NCI-H2227 treated with DMSO at 0.1 percent for 48 hours (cell line): ENCODE measurements around the gene LYZ.
"Not testable (repeated sequence)": the region's sequence is repeated elsewhere in the genome, so short reads cannot be mapped to it uniquely, and the experiment has no call there.

Source experiments
- DNase-seq: peaks from one replicate; lab custom pipeline; 2025; lab: John Stamatoyannopoulos, UW

LYZ gene

DNA sequence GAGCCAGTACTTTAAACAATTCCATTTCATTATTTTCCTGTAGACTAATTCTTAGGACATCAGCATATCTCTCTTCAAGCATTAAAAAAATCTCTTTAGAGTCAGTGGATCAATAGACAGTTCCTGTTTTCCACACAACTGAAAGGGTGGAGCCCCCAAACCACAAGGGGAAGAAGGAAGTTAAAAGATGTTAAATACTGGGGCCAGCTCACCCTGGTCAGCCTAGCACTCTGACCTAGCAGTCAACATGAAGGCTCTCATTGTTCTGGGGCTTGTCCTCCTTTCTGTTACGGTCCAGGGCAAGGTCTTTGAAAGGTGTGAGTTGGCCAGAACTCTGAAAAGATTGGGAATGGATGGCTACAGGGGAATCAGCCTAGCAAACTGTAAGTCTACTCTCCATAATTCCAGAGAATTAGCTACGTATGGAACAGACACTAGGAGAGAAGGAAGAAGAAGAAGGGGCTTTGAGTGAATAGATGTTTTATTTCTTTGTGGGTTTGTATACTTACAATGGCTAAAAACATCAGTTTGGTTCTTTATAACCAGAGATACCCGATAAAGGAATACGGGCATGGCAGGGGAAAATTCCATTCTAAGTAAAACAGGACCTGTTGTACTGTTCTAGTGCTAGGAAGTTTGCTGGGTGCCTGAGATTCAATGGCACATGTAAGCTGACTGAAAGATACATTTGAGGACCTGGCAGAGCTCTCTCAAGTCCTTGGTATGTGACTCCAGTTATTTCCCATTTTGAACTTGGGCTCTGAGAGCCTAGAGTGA lies at the start of gene LYZ:
TSS of gene LYZ (plus strand) at position 220 of the 777 bp plus-strand sequence. CDS start at position 248, 28 bp downstream.
- DNase-seq = no peak

DNA sequence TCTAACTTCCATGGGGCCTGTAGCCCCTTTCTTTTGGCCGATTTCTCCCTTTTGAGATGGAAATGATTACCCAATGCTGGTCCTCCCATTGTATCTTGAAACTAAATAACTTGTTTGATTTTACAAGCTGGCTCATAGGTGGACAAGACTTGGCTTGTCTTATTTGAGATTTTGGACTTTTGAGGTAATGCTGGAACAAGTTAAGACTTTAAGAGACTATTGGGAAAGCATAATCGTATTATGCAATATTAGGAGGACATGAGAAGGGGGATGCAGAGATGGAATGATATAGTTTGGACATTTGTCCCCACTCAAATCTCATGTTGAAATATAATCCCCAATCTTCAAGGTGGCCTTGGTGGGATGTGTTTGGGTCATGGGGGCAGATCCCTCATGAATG lies 49.2 kb upstream of the LYZ start:
- DNase-seq = no peak

DNA sequence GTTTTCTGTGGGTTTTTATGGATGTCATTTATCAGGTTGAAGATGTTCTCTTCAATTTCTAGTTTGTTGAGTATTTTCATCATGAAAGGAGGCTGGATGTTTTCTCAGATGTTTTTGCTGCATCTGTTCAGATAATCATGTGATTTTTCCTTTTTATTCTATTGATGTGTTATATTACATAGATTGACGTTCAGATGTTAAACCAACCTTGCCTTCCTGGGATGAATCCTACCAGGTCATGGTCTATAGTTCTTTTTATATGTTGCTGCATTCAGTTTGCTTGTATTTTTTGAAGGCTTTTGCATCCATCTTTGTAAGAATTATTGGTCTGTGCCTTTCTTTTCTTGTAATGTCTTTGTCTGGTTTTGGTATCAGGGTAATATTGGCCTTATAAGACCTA lies 43.9 kb upstream of the LYZ start:
- no peak for DNase-seq

DNA sequence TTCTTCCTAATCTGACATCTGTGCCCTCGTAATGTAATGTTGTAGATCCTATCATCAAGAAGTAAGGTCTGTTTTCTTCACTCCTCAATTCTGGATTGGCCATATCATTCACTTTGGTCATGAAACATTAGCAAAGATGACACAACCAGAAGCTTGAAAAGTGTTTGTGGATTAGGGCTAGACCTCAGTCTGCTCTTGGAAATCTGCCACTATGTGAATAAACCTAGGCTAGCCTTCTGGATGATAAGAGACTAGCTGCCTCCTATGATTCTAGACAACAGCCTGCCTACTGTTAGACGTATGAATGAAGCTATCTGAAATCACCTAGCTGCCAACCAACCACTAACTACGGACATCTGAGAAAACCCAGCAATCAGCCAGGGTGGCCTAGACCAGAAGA lies 38.7 kb upstream of the LYZ start:
- DNase-seq = no peak

GRCh38 chr12:69313209-69313608 lies 35.0 kb upstream of the LYZ start:
- DNase-seq = no peak

DNA sequence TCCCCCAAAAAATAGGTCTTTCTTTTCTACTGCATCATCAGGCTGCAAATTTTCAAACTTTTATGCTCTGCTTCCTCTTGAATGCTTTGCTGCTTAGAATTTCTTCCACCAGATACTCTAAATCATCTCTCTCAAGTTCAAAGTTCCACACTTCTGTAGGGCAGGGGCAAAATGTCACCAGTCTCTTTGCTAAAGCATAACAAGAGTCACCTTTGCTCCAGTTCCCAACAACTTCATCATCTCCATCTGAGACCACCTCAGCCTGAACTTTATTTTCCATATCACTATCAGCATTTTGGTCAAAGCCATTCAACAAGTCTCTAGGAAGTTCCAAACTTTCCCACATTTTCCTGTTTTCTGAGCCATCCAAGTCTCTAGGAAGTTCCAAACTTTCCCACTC lies 31.4 kb upstream of the LYZ start:
- not testable (repeated sequence) for DNase-seq

- not testable (repeated sequence) for DNase-seq
Measured at GRCh38 chr12:69317233-69317632, 30.9 kb upstream of the LYZ start.

DNA sequence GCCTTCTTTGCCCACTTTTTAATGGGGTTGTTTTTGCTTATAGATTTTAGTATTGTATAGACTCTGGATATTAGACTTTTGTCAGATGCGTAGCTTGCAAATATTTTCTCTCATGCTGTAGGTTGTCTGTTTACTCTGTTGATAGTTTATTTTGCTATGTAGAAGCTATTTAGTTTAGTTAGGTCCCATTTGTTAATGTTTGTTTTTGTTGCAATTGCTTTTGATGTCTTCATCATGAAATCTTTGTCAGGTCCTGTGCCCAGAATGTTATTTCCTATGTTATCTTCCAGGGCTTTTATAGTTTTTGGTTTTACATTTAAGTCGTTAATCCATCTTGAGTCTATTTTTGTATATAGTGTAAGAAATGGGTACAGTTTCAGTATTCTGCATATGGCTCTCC lies 30.0 kb upstream of the LYZ start:
- no peak for DNase-seq

GRCh38 chr12:69321351-69321750 lies 26.8 kb upstream of the LYZ start:
- no peak for DNase-seq

- no peak for DNase-seq
Measured at GRCh38 chr12:69324797-69325466, 23.2 kb upstream of the LYZ start.

- no peak for DNase-seq
Measured at GRCh38 chr12:69328426-69328825, 19.8 kb upstream of the LYZ start.

DNA sequence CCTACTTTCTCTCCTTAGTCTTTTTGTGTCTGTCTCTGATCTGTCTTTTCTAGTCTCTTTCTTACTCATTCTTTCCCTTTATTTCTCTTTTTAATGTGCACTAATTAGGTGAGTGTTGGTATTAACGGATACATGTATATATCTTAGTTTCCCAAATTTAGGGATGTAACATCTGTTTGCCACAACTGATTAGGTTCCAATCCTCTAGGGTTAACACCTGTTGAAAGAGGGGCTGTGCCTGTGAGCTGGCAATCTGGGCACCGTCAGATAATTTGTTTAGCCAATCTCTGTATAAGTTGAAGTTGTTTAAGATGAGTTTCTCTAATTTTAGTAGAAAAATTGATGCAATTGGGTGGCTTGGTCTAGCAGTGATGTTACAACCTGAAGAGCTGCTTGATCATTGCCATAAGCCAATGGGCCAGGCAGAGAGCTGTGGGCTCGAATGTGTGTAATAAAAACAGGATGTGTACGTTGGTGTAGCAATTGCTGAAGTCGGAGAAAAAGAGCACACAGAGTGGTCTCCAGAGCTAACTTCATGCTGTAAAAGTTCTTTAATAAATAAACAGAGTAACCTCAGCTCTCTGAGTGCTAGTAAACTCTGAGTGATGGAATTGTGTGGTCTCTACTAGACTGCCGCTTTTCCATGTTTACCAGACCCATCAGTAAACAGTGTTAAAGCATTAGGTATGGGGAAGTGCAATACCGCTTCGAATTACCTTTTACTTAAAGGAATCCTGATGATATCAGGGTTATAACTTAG lies 18.3 kb upstream of the LYZ start:
- no peak for DNase-seq

DNA sequence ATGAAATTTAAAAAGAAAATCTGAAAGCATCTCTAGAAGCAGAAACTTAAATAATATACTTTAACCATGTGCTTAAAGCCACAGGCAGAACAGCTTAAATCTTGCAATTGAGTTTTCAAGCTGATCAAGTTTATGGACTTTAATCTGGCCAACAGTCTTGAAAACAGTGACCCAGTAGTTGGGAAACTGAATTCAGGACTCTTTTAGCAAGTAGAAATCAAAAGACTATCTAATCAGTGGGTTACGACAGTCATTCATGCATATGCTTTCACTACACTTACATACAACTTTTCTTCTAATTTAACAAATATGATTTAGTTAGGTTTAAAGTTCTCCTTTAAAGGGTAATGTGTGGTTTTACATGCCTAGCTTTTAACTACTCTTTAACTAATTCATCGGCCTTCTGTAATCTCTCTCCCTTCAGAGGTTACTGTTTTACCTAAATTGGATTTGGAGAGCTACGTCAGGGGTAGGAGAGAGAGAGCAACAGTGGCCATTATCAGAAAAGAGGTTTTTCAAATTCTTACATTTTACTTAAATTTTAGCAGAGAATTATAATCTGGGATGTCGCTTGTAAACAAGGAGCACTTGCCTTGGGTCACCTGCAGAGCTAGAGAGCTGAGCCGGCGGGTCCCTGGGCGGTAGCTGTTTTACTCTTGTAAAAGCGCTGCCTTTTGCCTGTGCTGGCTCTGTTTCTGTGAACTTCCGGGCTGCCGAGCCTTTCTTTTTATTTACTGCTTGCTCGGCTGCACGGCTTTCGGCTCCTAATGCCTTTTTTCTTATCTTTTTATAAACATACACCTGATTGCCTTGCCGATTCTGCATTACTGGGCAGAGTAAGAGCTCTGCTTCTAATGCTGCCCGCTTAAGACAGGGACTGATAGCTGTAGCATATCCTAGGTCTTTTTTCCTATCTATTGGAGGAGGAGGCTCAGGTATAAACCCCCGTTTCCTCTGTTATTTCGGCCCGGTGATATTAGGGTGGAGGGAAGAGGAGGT lies 17.4 kb upstream of the LYZ start:
- peak; percentile 10 for DNase-seq

GRCh38 chr12:69331519-69331908 lies 16.7 kb upstream of the LYZ start:
- DNase-seq = no peak

DNA sequence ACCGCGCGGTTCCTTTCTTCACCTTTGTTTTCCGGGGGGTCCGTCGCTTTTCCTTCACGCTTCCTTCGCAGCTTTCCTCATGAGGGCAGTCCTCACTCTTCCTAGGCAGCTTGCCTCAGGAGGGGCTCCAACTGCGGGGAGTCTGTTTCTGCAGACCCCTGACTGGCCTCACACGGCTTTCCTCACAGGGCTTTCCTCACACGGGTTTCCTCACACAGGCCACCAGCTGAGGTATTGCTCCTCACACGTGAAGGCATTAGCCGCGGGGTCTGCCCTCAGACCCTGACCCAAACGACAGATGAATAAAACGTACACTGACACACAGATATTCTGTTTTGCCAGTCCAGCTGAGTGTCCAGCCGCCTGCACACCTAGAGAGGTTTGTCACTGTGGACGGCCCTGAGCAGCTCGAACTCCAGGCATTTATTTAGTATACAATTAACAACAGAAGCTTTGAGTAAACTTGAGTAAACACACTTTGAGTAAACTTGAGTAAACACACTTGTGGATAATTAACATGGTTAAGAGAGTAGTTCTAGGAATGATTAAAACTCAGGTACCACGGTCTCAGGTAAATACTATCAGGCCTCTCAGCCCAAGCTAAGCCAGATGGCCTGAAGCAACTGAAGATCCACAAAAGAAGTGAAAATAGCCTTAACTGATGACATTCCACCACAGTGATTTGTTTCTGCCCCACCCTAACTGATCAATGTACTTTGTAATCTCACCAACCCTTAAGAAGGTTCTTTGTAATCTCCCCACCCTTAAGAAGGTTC lies 16.1 kb upstream of the LYZ start:
- DNase-seq = no peak

GRCh38 chr12:69332815-69333358 lies 15.3 kb upstream of the LYZ start:
- no peak for DNase-seq

DNA sequence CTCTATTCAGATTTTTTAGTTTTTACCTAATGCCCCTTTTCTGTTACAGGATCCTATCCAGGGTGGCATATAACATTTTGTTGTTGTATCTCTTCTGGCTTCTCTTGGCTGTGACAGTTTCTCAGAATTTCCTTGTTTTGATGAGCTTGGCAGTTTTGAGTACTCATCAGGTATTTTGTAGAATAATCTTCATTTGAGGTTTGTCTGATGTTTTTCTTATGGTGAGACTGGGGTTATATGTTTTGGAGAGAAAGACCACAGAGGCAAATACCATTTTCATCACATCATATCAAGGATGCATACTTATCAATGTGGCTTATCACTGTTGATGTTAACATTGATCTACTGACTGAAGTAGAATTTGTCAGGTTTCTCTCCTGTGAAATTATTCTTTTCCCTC lies 14.0 kb upstream of the LYZ start:
- DNase-seq = no peak

- no peak for DNase-seq
Measured at GRCh38 chr12:69337311-69338090, 10.7 kb upstream of the LYZ start.

DNA sequence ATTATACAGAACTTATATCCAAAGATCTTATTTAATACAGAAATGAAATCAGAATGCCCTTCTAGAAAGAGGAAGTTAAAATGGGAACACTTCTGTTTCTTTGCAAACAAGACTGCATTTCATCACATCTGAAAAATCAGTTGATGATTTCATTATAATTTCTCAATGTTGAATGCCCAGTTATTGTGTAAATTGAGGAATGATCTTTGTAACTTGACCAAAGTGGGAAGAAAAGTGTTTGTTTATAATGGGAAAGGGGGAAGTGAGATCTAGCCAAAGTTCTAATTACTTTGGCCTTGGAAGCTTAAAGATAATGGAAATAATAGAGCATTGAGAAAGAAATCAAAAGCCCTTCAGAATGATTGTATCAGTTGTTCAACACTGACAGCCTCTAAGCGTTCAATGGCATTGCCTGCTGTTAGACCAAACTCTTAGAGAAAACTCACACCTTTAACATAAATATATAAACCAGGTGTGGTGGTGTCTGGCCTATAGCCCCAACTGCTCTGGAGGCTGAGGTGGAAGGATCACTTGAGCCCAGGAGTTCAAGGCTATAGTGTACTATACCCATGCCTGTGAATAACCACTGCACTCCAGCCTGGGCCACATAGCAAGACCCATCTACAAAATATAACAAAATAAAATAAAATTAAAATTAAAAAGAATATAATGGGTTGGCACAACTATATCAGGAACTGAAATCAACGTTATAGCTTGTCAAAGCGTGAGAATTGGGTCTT lies 9.9 kb upstream of the LYZ start:
- no peak for DNase-seq
